Natural killer cell (primary cell): Measurements from ENCODE around the gene TRMT44. TPM values are rescaled to one million over a fixed set of nuclear protein-coding genes. Genes with fewer than 3 reads are reported as not detected.

Source experiments
- ATAC-seq, 3 donors: fragments of 150-1000 bp in 2 of 3; fragments of 200-7000 bp in 1 of 3; cut with Tn5 transposase; 1 replicate in 1 of 3; 2 replicates in 2 of 3; pipeline ENCODE4 v1.10.0; 2021; ENCODE audit warnings: mild to moderate bottlenecking in 2 of 3, moderate library complexity in 2 of 3
- DNase-seq, 2 donors: peaks; one replicate each; pipeline versions ENCODE4 v3.0.0 to v3.0.0-alpha.2; 2013 to 2021; ENCODE audit warnings: mixed read lengths in 1 of 2
- H3K27ac ChIP-seq: one replicate; pipeline ENCODE4 v1.5.1; 2013; ENCODE audit warnings: mild to moderate bottlenecking, low read length
- H3K27me3 ChIP-seq: one replicate; pipeline ENCODE4 v1.6.1; 2013; ENCODE audit warnings: low read length; ENCODE audit not compliant: control insufficient read depth, insufficient read depth
- H3K36me3 ChIP-seq: one replicate; pipeline ENCODE4 v1.6.1; 2013; ENCODE audit warnings: low read length; ENCODE audit not compliant: control insufficient read depth, insufficient read depth
- H3K4me1 ChIP-seq: one replicate; pipeline ENCODE4 v1.6.1; 2013; ENCODE audit warnings: low read length; ENCODE audit not compliant: control insufficient read depth, insufficient read depth
- H3K4me3 ChIP-seq: one replicate; pipeline ENCODE4 v1.5.1; 2013; ENCODE audit warnings: low read length
- H3K9me3 ChIP-seq: one replicate; pipeline ENCODE4 v1.6.1; 2013; ENCODE audit warnings: low read length; ENCODE audit not compliant: control insufficient read depth, insufficient read depth
- H3K27ac Mint-ChIP-seq, 2 donors: one replicate each; pipeline ENCODE4 v1.8.0; 2022; ENCODE audit warnings: mild to moderate bottlenecking in 2 of 2, mixed read lengths in 2 of 2, moderate library complexity in 1 of 2
- H3K27me3 Mint-ChIP-seq, 2 donors: one replicate each; pipeline ENCODE4 v1.8.0; 2022; ENCODE audit warnings: low read depth in 2 of 2, mixed read lengths in 2 of 2
- H3K36me3 Mint-ChIP-seq: one replicate; pipeline ENCODE4 v1.8.0; 2022; ENCODE audit warnings: mixed read lengths
- H3K4me1 Mint-ChIP-seq, 2 donors: one replicate each; pipeline ENCODE4 v1.8.0; 2022; ENCODE audit warnings: mixed read lengths in 2 of 2
- H3K4me3 Mint-ChIP-seq: one replicate; pipeline ENCODE4 v1.8.0; 2022; ENCODE audit warnings: mild to moderate bottlenecking, moderate library complexity, mixed read lengths
- H3K9me3 Mint-ChIP-seq, 2 donors: one replicate each; pipeline ENCODE4 v1.8.0; 2022; ENCODE audit warnings: mixed read lengths in 2 of 2
- CTCF ChIP-seq: fragments of 200-600 bp; IDR thresholded peaks from one replicate; pipeline ENCODE4 v1.8.0; 2022; ENCODE audit warnings: antibody characterized with exemption
- WGBS: methylation state at CpG from one replicate; pipeline ENCODE4 v1.1.7; 2013; ENCODE audit warnings: missing lambda C conversion rate; ENCODE audit not compliant: insufficient coverage; 5-methylcytosine and 5-hydroxymethylcytosine counted together
- intact Hi-C: fragments of 100-400 bp; cut with micrococcal nuclease; formaldehyde crosslinking; loops from one replicate; pipeline ENCODE4 v1.14.2; 2022
- total RNA-seq, 4 donors: library from RNA; stranded (reverse); fragments of 120-200 nt in 1 of 4; gene quantifications; one replicate each; pipeline versions ENCODE4 v1.2.3 to v1.2.4, GENCODE V29; 2013 to 2022

TRMT44 gene
- total RNA-seq, 3 donors from 2014 or later (not counting 1 experiment from before 2014, with no cell fraction given): 24.4 to 37.5 (median 34.3) TPM

GRCh38 chr4:8516996-8517550 lies 76.5 kb downstream of the TRMT44 start:
- Histone ChIP-seq H3K4me1 (no peaks in the 10 kb centered on the region), H3K36me3 (no peaks in the 10 kb centered on the region), H3K27ac (no peak overlapping the region), H3K27me3 (no peaks in the 10 kb centered on the region), H3K4me3 (no peak overlapping the region), H3K9me3 (no peaks in the 10 kb centered on the region)
- DNase-seq (no peak), ATAC-seq (no peak)
- Mint-ChIP-seq H3K27ac (no peak overlapping the region), H3K4me1 (no peaks in the 10 kb centered on the region), H3K4me3 (no peak overlapping the region), H3K27me3 (no peaks in the 10 kb centered on the region), H3K36me3 (no peaks in the 10 kb centered on the region), H3K9me3 (no peaks in the 10 kb centered on the region)
- intact Hi-C loops: no loop called here
- 69% methylated on average over 5 of the region's 5 CpGs for WGBS
- no peak for TF ChIP-seq CTCF

- Histone ChIP-seq H3K27ac (no peak overlapping the region), H3K4me1 (no peaks in the 10 kb centered on the region), H3K27me3 (no peaks in the 10 kb centered on the region), H3K9me3 (no peaks in the 10 kb centered on the region), H3K36me3 (no peaks in the 10 kb centered on the region), H3K4me3 (no peak overlapping the region)
- Mint-ChIP-seq H3K4me1 (no peaks in the 10 kb centered on the region), H3K27me3 (no peaks in the 10 kb centered on the region), H3K4me3 (no peak overlapping the region), H3K27ac (no peak overlapping the region), H3K36me3 (no peaks in the 10 kb centered on the region), H3K9me3 (no peaks in the 10 kb centered on the region)
- intact Hi-C loops: no loop called here
- no peak for ATAC-seq
- no peak for DNase-seq
- WGBS: 82% methylated on average over 13 of the region's 13 CpGs
- no peak for TF ChIP-seq CTCF
These were observed 77.4 kb downstream of the TRMT44 start for GRCh38 chr4:8517946-8518345.

- Mint-ChIP-seq H3K4me1 (no peaks in the 10 kb centered on the region), H3K9me3 (no peaks in the 10 kb centered on the region), H3K27me3 (no peaks in the 10 kb centered on the region), H3K27ac (no peak overlapping the region), H3K36me3 (no peaks in the 10 kb centered on the region), H3K4me3 (no peak overlapping the region)
- DNase-seq (no peak), ATAC-seq (no peak)
- H3K4me1 ChIP-seq: no peaks in the 10 kb centered on the region
- WGBS: 89% methylated on average over 24 of the region's 24 CpGs
- no peaks in the 10 kb centered on the region for H3K9me3 ChIP-seq
- no peaks in the 10 kb centered on the region for H3K27me3 ChIP-seq
- no peaks in the 10 kb centered on the region for H3K36me3 ChIP-seq
- no peak overlapping the region for H3K4me3 ChIP-seq
- H3K27ac ChIP-seq: no peak overlapping the region
- intact Hi-C loops: no loop called here
- TF ChIP-seq CTCF: no peak
These were observed 81.9 kb downstream of the TRMT44 start for GRCh38 chr4:8522160-8523120.
